Choroid plexus epithelial cell (primary cell): ENCODE data around the gene PTPRH.

Source experiments
- DNase-seq: peaks from one replicate; pipeline ENCODE4 v3.0.0-alpha.2; 2010; ENCODE audit warnings: low read depth
- H3K4me3 ChIP-seq: 2 replicates; pipeline ENCODE4 v1.5.1; 2011; ENCODE audit warnings: low read depth, mild to moderate bottlenecking, control low read depth, low read length, moderate library complexity
- CTCF ChIP-seq: conservative IDR thresholded peaks from 2 replicates; pipeline ENCODE4 v1.5.1; 2011; ENCODE audit warnings: low read depth, mild to moderate bottlenecking, control low read depth, inconsistent platforms, low read length, moderate library complexity

PTPRH gene

GRCh38 chr19:55248166-55248675 is 38.9 kb upstream of the PTPRH start:
- H3K4me3 ChIP-seq, result no peak overlapping the region
- no peak for DNase-seq
- no peak for TF ChIP-seq CTCF

GRCh38 chr19:55247621-55248099 is 38.4 kb upstream of the PTPRH start:
- TF ChIP-seq CTCF, result no peak
- H3K4me3 ChIP-seq, result no peak overlapping the region
- peak; percentile 44 for DNase-seq

GRCh38 chr19:55246462-55247451 is 37.5 kb upstream of the PTPRH start:
- no peak for DNase-seq
- TF ChIP-seq CTCF, result no peak
- no peak overlapping the region for H3K4me3 ChIP-seq

GRCh38 chr19:55245236-55245904 is 36.1 kb upstream of the PTPRH start:
- no peak for TF ChIP-seq CTCF
- H3K4me3 ChIP-seq, result no peak overlapping the region
- DNase-seq, result no peak

- TF ChIP-seq CTCF, result no peak
- no peak overlapping the region for H3K4me3 ChIP-seq
- DNase-seq, result no peak
These were observed 34.8 kb upstream of the PTPRH start for GRCh38 chr19:55244004-55244680.

- no peak for DNase-seq
- no peak overlapping the region for H3K4me3 ChIP-seq
- no peak for TF ChIP-seq CTCF
These were observed 33.2 kb upstream of the PTPRH start for GRCh38 chr19:55242517-55242916.
